ENCODE data around the gene ZC3HAV1. TPM values are rescaled to one million over a fixed set of nuclear protein-coding genes. Genes with fewer than 3 reads are reported as not detected.

ZC3HAV1 gene
- total and polyA plus RNA-seq, 2 of the 13 experiments (the other 11 are each of a cell fraction or from before 2014, with no cell fraction given) = 12.7 to 23.7 TPM

DNA sequence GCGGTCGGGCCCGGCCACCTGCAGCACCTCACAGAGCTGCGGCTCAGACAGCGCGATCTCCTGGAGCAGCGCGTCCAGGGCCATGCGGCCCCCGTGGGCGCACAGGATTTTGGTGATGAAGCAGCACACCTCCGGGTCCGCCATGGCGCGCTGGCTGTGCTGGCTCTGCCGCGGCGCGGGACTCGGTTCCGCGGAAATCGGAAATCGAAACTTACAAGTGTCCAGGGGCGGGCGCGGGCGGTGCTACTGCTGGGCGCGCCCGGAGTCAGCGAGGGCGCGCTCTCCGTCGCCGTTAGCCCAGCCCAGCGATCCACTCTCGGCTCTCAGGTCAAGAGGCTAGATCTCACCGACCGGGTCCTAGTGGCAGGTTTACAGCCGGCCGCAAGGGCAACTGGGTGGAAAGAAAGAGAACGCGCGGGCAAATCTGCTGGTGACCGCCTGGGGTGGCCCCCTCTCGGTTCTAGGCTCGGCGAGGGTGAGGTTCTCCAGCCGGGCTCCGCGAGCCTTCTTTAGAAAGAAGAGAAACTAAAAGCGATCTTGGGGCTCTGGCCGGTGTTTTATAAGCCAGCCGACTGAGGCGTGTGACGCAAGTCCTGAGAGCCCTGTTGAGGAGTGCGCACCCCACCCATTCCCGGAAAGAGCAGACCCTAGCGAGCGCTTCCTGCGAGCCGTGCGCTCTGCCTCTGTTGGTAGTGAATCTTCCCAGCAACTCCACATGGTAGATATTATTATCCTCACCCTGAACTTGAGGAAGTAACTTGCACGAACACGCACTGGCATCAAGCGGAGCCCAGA, at the start of gene ZC3HAV1 (continued):
- TF ChIP-seq RXRA (CRISPR knock-in tag; IDR thresholded peaks at IDR 0.05) (peak; percentile 35; the same call in 1 of the 2 replicates), ZNF800 (CRISPR knock-in tag; IDR thresholded peaks at IDR 0.05) (peak; percentile 97), ZNF235 (CRISPR knock-in tag; IDR thresholded peaks at IDR 0.05; ENCODE audit: borderline replicate concordance) (no peak), ZSCAN20 (CRISPR knock-in tag; IDR thresholded peaks at IDR 0.05; ENCODE audit: borderline replicate concordance) (peak; percentile 59; the same call in 1 of the 2 replicates), ZNF547 (CRISPR knock-in tag; IDR thresholded peaks at IDR 0.05) (peak; percentile 6; the same call in 1 of the 2 replicates), ZNF879 (CRISPR knock-in tag; IDR thresholded peaks at IDR 0.05) (no peak), PHF8 (CRISPR knock-in tag; IDR thresholded peaks at IDR 0.05) (peak; percentile 89), ZBTB4 (CRISPR knock-in tag; IDR thresholded peaks at IDR 0.05; ENCODE audit: borderline replicate concordance) (peak; percentile 89), JDP2 (CRISPR knock-in tag; IDR thresholded peaks at IDR 0.05; ENCODE audit: borderline replicate concordance) (no peak; the same call in 1 of the 2 replicates), TBX2 (CRISPR knock-in tag; IDR thresholded peaks at IDR 0.05; ENCODE audit: borderline replicate concordance) (peak; percentile 73; the same call in 1 of the 2 replicates), KLF12 (CRISPR knock-in tag; IDR thresholded peaks at IDR 0.05; ENCODE audit: borderline replicate concordance) (peak; percentile 87), HDAC1 (CRISPR knock-in tag; IDR thresholded peaks at IDR 0.05) (peak; percentile 54; the same call in 1 of the 2 replicates), ZNF766 (CRISPR knock-in tag; IDR thresholded peaks at IDR 0.05; ENCODE audit: borderline replicate concordance) (peak; percentile 82), ZFP36L1 (CRISPR knock-in tag; IDR thresholded peaks at IDR 0.05) (peak; percentile 47; the same call in 1 of the 2 replicates), ZNF501 (CRISPR knock-in tag; IDR thresholded peaks at IDR 0.05) (peak; percentile 64; the same call in 1 of the 2 replicates), CBX5 (CRISPR knock-in tag; IDR thresholded peaks at IDR 0.05; ENCODE audit: borderline replicate concordance) (no peak)
- TF ChIP-seq, protein P1, sequence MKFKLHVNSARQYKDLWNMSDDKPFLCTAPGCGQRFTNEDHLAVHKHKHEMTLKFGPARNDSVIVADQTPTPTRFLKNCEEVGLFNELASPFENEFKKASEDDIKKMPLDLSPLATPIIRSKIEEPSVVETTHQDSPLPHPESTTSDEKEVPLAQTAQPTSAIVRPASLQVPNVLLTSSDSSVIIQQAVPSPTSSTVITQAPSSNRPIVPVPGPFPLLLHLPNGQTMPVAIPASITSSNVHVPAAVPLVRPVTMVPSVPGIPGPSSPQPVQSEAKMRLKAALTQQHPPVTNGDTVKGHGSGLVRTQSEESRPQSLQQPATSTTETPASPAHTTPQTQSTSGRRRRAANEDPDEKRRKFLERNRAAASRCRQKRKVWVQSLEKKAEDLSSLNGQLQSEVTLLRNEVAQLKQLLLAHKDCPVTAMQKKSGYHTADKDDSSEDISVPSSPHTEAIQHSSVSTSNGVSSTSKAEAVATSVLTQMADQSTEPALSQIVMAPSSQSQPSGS (CRISPR knock-in tag; IDR thresholded peaks at IDR 0.05) = peak; percentile 13; the same call in 1 of the 2 replicates
- TF ChIP-seq, protein P2, sequence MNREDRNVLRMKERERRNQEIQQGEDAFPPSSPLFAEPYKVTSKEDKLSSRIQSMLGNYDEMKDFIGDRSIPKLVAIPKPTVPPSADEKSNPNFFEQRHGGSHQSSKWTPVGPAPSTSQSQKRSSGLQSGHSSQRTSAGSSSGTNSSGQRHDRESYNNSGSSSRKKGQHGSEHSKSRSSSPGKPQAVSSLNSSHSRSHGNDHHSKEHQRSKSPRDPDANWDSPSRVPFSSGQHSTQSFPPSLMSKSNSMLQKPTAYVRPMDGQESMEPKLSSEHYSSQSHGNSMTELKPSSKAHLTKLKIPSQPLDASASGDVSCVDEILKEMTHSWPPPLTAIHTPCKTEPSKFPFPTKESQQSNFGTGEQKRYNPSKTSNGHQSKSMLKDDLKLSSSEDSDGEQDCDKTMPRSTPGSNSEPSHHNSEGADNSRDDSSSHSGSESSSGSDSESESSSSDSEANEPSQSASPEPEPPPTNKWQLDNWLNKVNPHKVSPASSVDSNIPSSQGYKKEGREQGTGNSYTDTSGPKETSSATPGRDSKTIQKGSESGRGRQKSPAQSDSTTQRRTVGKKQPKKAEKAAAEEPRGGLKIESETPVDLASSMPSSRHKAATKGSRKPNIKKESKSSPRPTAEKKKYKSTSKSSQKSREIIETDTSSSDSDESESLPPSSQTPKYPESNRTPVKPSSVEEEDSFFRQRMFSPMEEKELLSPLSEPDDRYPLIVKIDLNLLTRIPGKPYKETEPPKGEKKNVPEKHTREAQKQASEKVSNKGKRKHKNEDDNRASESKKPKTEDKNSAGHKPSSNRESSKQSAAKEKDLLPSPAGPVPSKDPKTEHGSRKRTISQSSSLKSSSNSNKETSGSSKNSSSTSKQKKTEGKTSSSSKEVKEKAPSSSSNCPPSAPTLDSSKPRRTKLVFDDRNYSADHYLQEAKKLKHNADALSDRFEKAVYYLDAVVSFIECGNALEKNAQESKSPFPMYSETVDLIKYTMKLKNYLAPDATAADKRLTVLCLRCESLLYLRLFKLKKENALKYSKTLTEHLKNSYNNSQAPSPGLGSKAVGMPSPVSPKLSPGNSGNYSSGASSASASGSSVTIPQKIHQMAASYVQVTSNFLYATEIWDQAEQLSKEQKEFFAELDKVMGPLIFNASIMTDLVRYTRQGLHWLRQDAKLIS (CRISPR knock-in tag; IDR thresholded peaks at IDR 0.05) = peak; percentile 65; the same call in 1 of the 2 replicates
